OCI-LY7 (cell line): ENCODE results near the gene ADAMTS16. TPM values are rescaled to one million over a fixed set of nuclear protein-coding genes. Genes with fewer than 3 reads are reported as not detected.

Source experiments
- BruUV-seq: library from RNA; stranded (reverse); fragments of 400-500 nt; replicated peaks from 2 replicates; lab custom pipeline; 2021; lab: Mats Ljungman, UMichigan
- CTCF ChIA-PET: fragments of 300-600 bp; sonication (Branson Sonifier 250); formaldehyde crosslinking; loops from one replicate; lab custom pipeline; 2022; ENCODE audit warnings: antibody characterized with exemption; ENCODE audit not compliant: unreplicated experiment; lab: Charles Lee
- POLR2A ChIA-PET: fragments of 300-600 bp; sonication (Branson Sonifier 250); formaldehyde crosslinking; loops from one replicate; lab custom pipeline; 2022; ENCODE audit warnings: antibody characterized with exemption; lab: Charles Lee
- DNase-seq: peaks from one replicate; pipeline ENCODE4 v3.0.0-alpha.2; 2015; ENCODE audit warnings: low spot score
- H2AFZ ChIP-seq: fragments of 200-600 bp; sonication (generic), shearing (Covaris generic); 2 replicates; pipeline ENCODE4 v1.6.1; 2014; ENCODE audit warnings: mild to moderate bottlenecking, antibody characterized with exemption, low read length, moderate library complexity
- H3K27ac ChIP-seq: fragments of 200-600 bp; sonication (generic); 2 replicates; pipeline ENCODE4 v1.5.1; 2014; ENCODE audit warnings: mixed run types, low read depth, mild to moderate bottlenecking, moderate library complexity, low read length, inconsistent platforms; ENCODE audit not compliant: poor library complexity, severe bottlenecking
- H3K36me3 ChIP-seq: fragments of 200-600 bp; sonication (generic); 2 replicates; pipeline ENCODE4 v1.6.1; 2014; ENCODE audit warnings: mild to moderate bottlenecking, antibody characterized with exemption, low read length, moderate library complexity, mixed read lengths; ENCODE audit not compliant: insufficient read depth
- H3K4me1 ChIP-seq: fragments of 200-600 bp; sonication (generic); 2 replicates; pipeline ENCODE4 v1.5.1; 2014; ENCODE audit warnings: mild to moderate bottlenecking, low read length; ENCODE audit not compliant: insufficient read depth, poor library complexity, severe bottlenecking
- H3K4me2 ChIP-seq: fragments of 200-600 bp; sonication (generic); 2 replicates; pipeline ENCODE4 v1.6.1; 2014; ENCODE audit warnings: mild to moderate bottlenecking, low read length
- H3K4me3 ChIP-seq: fragments of 200-600 bp; sonication (generic); 2 replicates; pipeline ENCODE4 v1.5.1; 2014; ENCODE audit warnings: mild to moderate bottlenecking, low read depth, low read length; ENCODE audit not compliant: poor library complexity, severe bottlenecking
- H3K79me2 ChIP-seq: fragments of 200-600 bp; sonication (generic); 2 replicates; pipeline ENCODE4 v1.6.1; 2016; ENCODE audit warnings: low read depth, mild to moderate bottlenecking, low read length, moderate library complexity, mixed read lengths; ENCODE audit not compliant: insufficient read depth
- H3K9me2 ChIP-seq: fragments of 200-600 bp; sonication (generic); 2 replicates; pipeline ENCODE4 v1.6.1; 2016; ENCODE audit warnings: mild to moderate bottlenecking, low read length, mixed read lengths; ENCODE audit not compliant: insufficient read depth
- H3K9me3 ChIP-seq: fragments of 200-600 bp; sonication (generic); 2 replicates; pipeline ENCODE4 v1.6.1; 2014; ENCODE audit warnings: mild to moderate bottlenecking, mixed run types, low read length, mixed read lengths
- H4K20me1 ChIP-seq: fragments of 200-600 bp; sonication (generic); 2 replicates; pipeline ENCODE4 v1.6.1; 2014; ENCODE audit warnings: mild to moderate bottlenecking, antibody characterized with exemption, low read length, moderate library complexity, mixed read lengths; ENCODE audit not compliant: insufficient read depth
- EZH2phosphoT487 ChIP-seq: fragments of 200-600 bp; sonication (generic); IDR thresholded peaks from 2 replicates; pipeline ENCODE4 v1.6.1; 2018; ENCODE audit warnings: low read depth, borderline replicate concordance, mild to moderate bottlenecking, mixed run types, antibody characterized with exemption, low read length, moderate library complexity, mixed read lengths
- intact Hi-C: fragments of 100-400 bp; cut with micrococcal nuclease; formaldehyde crosslinking; loops from one replicate; pipeline ENCODE4 v1.10.0; 2022; ENCODE audit not compliant: unreplicated experiment
- total RNA-seq, 2 experiments: library from RNA; depleted of rRNA in 1 of 2; stranded (reverse); fragments of >200 nt in 1 of 2; shearing (Covaris generic) in 1 of 2; gene quantifications; 2 replicates each; pipeline ENCODE4 v1.2.3, GENCODE V29; 2014 to 2022
- TF ChIP-seq, protein P1 (sequence below): fragments of 200-600 bp; sonication (generic); conservative IDR thresholded peaks from 2 replicates; pipeline ENCODE4 v1.5.1; 2014; ENCODE audit warnings: mild to moderate bottlenecking, antibody characterized with exemption, low read length, moderate library complexity, mixed read lengths

ADAMTS16 gene
- total RNA-seq, 2 experiments from 2014 or later, result not detected

- ChIA-PET CTCF (no interaction called here), POLR2A (no interaction called here)
- DNase-seq, result no peak
- Histone ChIP-seq H3K36me3 (no peaks in the 10 kb centered on the region), H3K4me1 (no peaks in the 10 kb centered on the region), H3K79me2 (no peaks in the 10 kb centered on the region), H3K9me3 (no peaks in the 10 kb centered on the region), H3K4me2 (no peak overlapping the region), H3K9me2 (no peaks in the 10 kb centered on the region), H4K20me1 (no peaks in the 10 kb centered on the region), H2AFZ (no peak overlapping the region), H3K4me3 (no peak overlapping the region), H3K27ac (no peak overlapping the region)
- TF ChIP-seq EZH2phosphoT487, result no peak
- BruUV-seq, result no TSS peak
- intact Hi-C loops, result no loop called here
Observed at GRCh38 chr5:5105531-5105930, 34.6 kb upstream of the ADAMTS16 start.

GRCh38 chr5:5116956-5117355 lies 23.2 kb upstream of the ADAMTS16 start:
- no peak for TF ChIP-seq EZH2phosphoT487
- TF ChIP-seq, protein P1, sequence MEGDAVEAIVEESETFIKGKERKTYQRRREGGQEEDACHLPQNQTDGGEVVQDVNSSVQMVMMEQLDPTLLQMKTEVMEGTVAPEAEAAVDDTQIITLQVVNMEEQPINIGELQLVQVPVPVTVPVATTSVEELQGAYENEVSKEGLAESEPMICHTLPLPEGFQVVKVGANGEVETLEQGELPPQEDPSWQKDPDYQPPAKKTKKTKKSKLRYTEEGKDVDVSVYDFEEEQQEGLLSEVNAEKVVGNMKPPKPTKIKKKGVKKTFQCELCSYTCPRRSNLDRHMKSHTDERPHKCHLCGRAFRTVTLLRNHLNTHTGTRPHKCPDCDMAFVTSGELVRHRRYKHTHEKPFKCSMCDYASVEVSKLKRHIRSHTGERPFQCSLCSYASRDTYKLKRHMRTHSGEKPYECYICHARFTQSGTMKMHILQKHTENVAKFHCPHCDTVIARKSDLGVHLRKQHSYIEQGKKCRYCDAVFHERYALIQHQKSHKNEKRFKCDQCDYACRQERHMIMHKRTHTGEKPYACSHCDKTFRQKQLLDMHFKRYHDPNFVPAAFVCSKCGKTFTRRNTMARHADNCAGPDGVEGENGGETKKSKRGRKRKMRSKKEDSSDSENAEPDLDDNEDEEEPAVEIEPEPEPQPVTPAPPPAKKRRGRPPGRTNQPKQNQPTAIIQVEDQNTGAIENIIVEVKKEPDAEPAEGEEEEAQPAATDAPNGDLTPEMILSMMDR, result no peak
- intact Hi-C loops, result no loop called here
- no peaks in the 10 kb centered on the region for H3K36me3 ChIP-seq
- H3K4me3 ChIP-seq, result no peak overlapping the region
- H3K4me1 ChIP-seq, result no peaks in the 10 kb centered on the region
- no peak for DNase-seq
- H3K27ac ChIP-seq, result no peak overlapping the region
- POLR2A ChIA-PET, result no interaction called here
- no peaks in the 10 kb centered on the region for H3K9me2 ChIP-seq
- no peak overlapping the region for H2AFZ ChIP-seq
- H3K9me3 ChIP-seq, result no peaks in the 10 kb centered on the region
- H4K20me1 ChIP-seq, result no peaks in the 10 kb centered on the region
- no TSS peak for BruUV-seq
- H3K79me2 ChIP-seq, result no peaks in the 10 kb centered on the region
- CTCF ChIA-PET, result no interaction called here
- no peak overlapping the region for H3K4me2 ChIP-seq

GRCh38 chr5:5122776-5123175 lies 17.4 kb upstream of the ADAMTS16 start:
- ChIA-PET POLR2A (no interaction called here), CTCF (no interaction called here)
- DNase-seq, result no peak
- Histone ChIP-seq H2AFZ (no peak overlapping the region), H3K4me3 (no peak overlapping the region), H3K79me2 (no peaks in the 10 kb centered on the region), H3K4me2 (no peak overlapping the region), H3K27ac (no peak overlapping the region), H3K4me1 (no peaks in the 10 kb centered on the region), H3K9me2 (no peaks in the 10 kb centered on the region), H4K20me1 (no peaks in the 10 kb centered on the region), H3K36me3 (no peaks in the 10 kb centered on the region), H3K9me3 (no peaks in the 10 kb centered on the region)
- BruUV-seq, result no TSS peak
- TF ChIP-seq, protein P1, result no peak
- no peak for TF ChIP-seq EZH2phosphoT487
- intact Hi-C loops, result no loop called here
